Osteocyte (in vitro differentiated cells): ENCODE results near the gene CORO2A. TPM values are rescaled to one million over a fixed set of nuclear protein-coding genes. Genes with fewer than 3 reads are reported as not detected.

Experiments used
- DNase-seq: peaks from one replicate; pipeline ENCODE4 v3.0.0; 2021; ENCODE audit warnings: mixed read lengths; ENCODE audit not compliant: unreplicated experiment; ENCODE audit errors: extremely low spot score
- H3K27ac Mint-ChIP-seq: one replicate; pipeline ENCODE4 v1.8.0; 2021; ENCODE audit warnings: mild to moderate bottlenecking, mixed read lengths; ENCODE audit not compliant: unreplicated experiment
- H3K27me3 Mint-ChIP-seq: one replicate; pipeline ENCODE4 v1.8.0; 2021; ENCODE audit warnings: mixed read lengths; ENCODE audit not compliant: unreplicated experiment
- H3K36me3 Mint-ChIP-seq: one replicate; pipeline ENCODE4 v1.8.0; 2021; ENCODE audit warnings: mixed read lengths; ENCODE audit not compliant: unreplicated experiment
- H3K4me1 Mint-ChIP-seq: one replicate; pipeline ENCODE4 v1.8.0; 2021; ENCODE audit warnings: mixed read lengths; ENCODE audit not compliant: unreplicated experiment
- H3K4me3 Mint-ChIP-seq: one replicate; pipeline ENCODE4 v1.8.0; 2021; ENCODE audit warnings: mild to moderate bottlenecking, moderate library complexity, mixed read lengths; ENCODE audit not compliant: unreplicated experiment
- H3K9me3 Mint-ChIP-seq: one replicate; pipeline ENCODE4 v1.8.0; 2021; ENCODE audit warnings: mixed read lengths; ENCODE audit not compliant: unreplicated experiment
- CTCF ChIP-seq: fragments of 200-600 bp; sonication (generic); IDR thresholded peaks from 2 replicates; pipeline ENCODE4 v1.5.0; 2021; ENCODE audit warnings: antibody characterized with exemption, mild to moderate bottlenecking, moderate library complexity
- total RNA-seq: library from RNA; stranded (reverse); gene quantifications from 2 replicates; pipeline ENCODE4 v1.2.1, GENCODE V29; 2021

The CORO2A gene
- total RNA-seq, 1 donor from 2014 or later = 1.8 TPM

- Mint-ChIP-seq H3K4me1 (peaks cover 41% of the 10 kb centered on the region), H3K27ac (peak overlapping the region; percentile 81), H3K36me3 (peaks cover 19% of the 10 kb centered on the region), H3K9me3 (no peaks in the 10 kb centered on the region), H3K27me3 (no peaks in the 10 kb centered on the region), H3K4me3 (no peak overlapping the region)
- DNase-seq = no peak
- TF ChIP-seq CTCF = peak; percentile 51
These were observed 23.4 kb upstream of the CORO2A start for GRCh38 chr9:98215821-98216220.

- no peak for DNase-seq
- Mint-ChIP-seq H3K27ac (peak overlapping the region; percentile 81), H3K4me1 (peaks cover 38% of the 10 kb centered on the region), H3K27me3 (no peaks in the 10 kb centered on the region), H3K36me3 (peaks cover 20% of the 10 kb centered on the region), H3K4me3 (no peak overlapping the region), H3K9me3 (no peaks in the 10 kb centered on the region)
- no peak for TF ChIP-seq CTCF
These were observed 22.8 kb upstream of the CORO2A start for GRCh38 chr9:98215271-98215670.

- H3K36me3 Mint-ChIP-seq = peaks cover 20% of the 10 kb centered on the region
- no peaks in the 10 kb centered on the region for H3K27me3 Mint-ChIP-seq
- H3K9me3 Mint-ChIP-seq = no peaks in the 10 kb centered on the region
- H3K27ac Mint-ChIP-seq = peak overlapping the region; percentile 81
- DNase-seq = no peak
- peaks cover 35% of the 10 kb centered on the region for H3K4me1 Mint-ChIP-seq
- no peak overlapping the region for H3K4me3 Mint-ChIP-seq
- TF ChIP-seq CTCF = no peak
These were observed 22.4 kb upstream of the CORO2A start for GRCh38 chr9:98214811-98215210.

- TF ChIP-seq CTCF = no peak
- Mint-ChIP-seq H3K27me3 (no peaks in the 10 kb centered on the region), H3K9me3 (no peaks in the 10 kb centered on the region), H3K27ac (no peak overlapping the region), H3K36me3 (peaks cover 32% of the 10 kb centered on the region), H3K4me1 (peaks cover 28% of the 10 kb centered on the region), H3K4me3 (no peak overlapping the region)
- DNase-seq = no peak
These were observed 18.8 kb upstream of the CORO2A start for GRCh38 chr9:98211260-98211659.

GRCh38 chr9:98210435-98210834 is 18.0 kb upstream of the CORO2A start:
- DNase-seq = no peak
- H3K9me3 Mint-ChIP-seq = no peaks in the 10 kb centered on the region
- H3K27me3 Mint-ChIP-seq = no peaks in the 10 kb centered on the region
- no peak overlapping the region for H3K4me3 Mint-ChIP-seq
- no peak overlapping the region for H3K27ac Mint-ChIP-seq
- H3K36me3 Mint-ChIP-seq = peaks cover 32% of the 10 kb centered on the region
- H3K4me1 Mint-ChIP-seq = peaks cover 26% of the 10 kb centered on the region
- TF ChIP-seq CTCF = no peak
